B cell (primary cell): Measurements from ENCODE around the gene ARHGAP19. TPM values are rescaled to one million over a fixed set of nuclear protein-coding genes. Genes with fewer than 3 reads are reported as not detected.

ENCODE experiments used
- ATAC-seq: fragments of 200-7000 bp; cut with Tn5 transposase; one replicate; pipeline ENCODE4 v1.10.0; 2021; ENCODE audit warnings: low read depth, mild to moderate bottlenecking, moderate number of reproducible peaks, moderate library complexity
- CTCF ChIA-PET: fragments of 350-600 bp; sonication (Branson Sonifier 250); formaldehyde crosslinking; loops from one replicate; lab custom pipeline; 2021; ENCODE audit warnings: antibody characterized with exemption, inconsistent platforms; lab: Charles Lee
- POLR2A ChIA-PET: fragments of 350-600 bp; sonication (Branson Sonifier 250); formaldehyde crosslinking; loops from one replicate; lab custom pipeline; 2021; ENCODE audit warnings: antibody characterized with exemption; lab: Charles Lee
- DNase-seq: peaks from one replicate; pipeline ENCODE4 v3.0.0; 2013
- H2AFZ ChIP-seq: 2 replicates; pipeline ENCODE4 v1.6.1; 2012; ENCODE audit warnings: mild to moderate bottlenecking, low read depth, low read length; ENCODE audit not compliant: insufficient read depth, poor library complexity, severe bottlenecking
- H3K27ac ChIP-seq, 2 donors: 1 replicate in 1 of 2; 2 replicates in 1 of 2; pipeline ENCODE4 v1.5.1; 2012 to 2013; ENCODE audit warnings: low read length in 2 of 2, mild to moderate bottlenecking in 2 of 2, moderate library complexity in 1 of 2
- H3K27me3 ChIP-seq, 4 experiments: fragments of 200-600 bp in 1 of 4; sonication (generic) in 1 of 4; replicated peaks in 1 of 4; 1 replicate in 2 of 4; 2 replicates in 2 of 4; pipeline versions ENCODE4 v1.6.1 to v1.7.0; 2013 to 2016; ENCODE audit warnings: low read length in 3 of 4, mild to moderate bottlenecking in 2 of 4, mixed read lengths in 1 of 4, moderate library complexity in 1 of 4; ENCODE audit not compliant: insufficient read depth in 4 of 4, control insufficient read depth in 3 of 4; ENCODE audit errors: control extremely low read depth in 1 of 4
- H3K36me3 ChIP-seq, 2 experiments: replicated peaks in 1 of 2; 1 replicate in 1 of 2; 2 replicates in 1 of 2; pipeline versions ENCODE4 v1.6.1 to v1.7.1; 2013; ENCODE audit warnings: low read length in 1 of 2; ENCODE audit not compliant: insufficient read depth in 2 of 2, control insufficient read depth in 1 of 2; ENCODE audit errors: control extremely low read depth in 1 of 2, extremely low read depth in 1 of 2
- H3K4me1 ChIP-seq, 2 donors: fragments of 200-600 bp in 1 of 2; sonication (generic) in 1 of 2; 1 replicate in 1 of 2; 2 replicates in 1 of 2; pipeline versions ENCODE4 v1.5.1 to v1.6.1; 2013 to 2017; ENCODE audit warnings: low read length in 2 of 2; ENCODE audit not compliant: control insufficient read depth in 2 of 2, insufficient read depth in 2 of 2
- H3K4me2 ChIP-seq: replicated peaks from 2 replicates; pipeline ENCODE3; 2012; ENCODE audit warnings: mild to moderate bottlenecking, low read depth, low read length; ENCODE audit not compliant: poor library complexity, severe bottlenecking
- H3K4me3 ChIP-seq, 5 experiments: fragments of 200-600 bp in 1 of 5; sonication (generic) in 1 of 5; 1 replicate in 3 of 5; 2 replicates in 2 of 5; pipeline versions ENCODE4 v1.5.1 to v1.7.0; 2011 to 2016; ENCODE audit warnings: low read length in 4 of 5, mild to moderate bottlenecking in 4 of 5, low read depth in 2 of 5, control low read depth in 1 of 5, moderate library complexity in 1 of 5; ENCODE audit not compliant: insufficient read depth in 1 of 5; ENCODE audit errors: control extremely low read depth in 1 of 5, extremely low read depth in 1 of 5
- H3K79me2 ChIP-seq: fragments of 200-600 bp; sonication (generic); one replicate; pipeline ENCODE4 v1.6.0; 2016; ENCODE audit warnings: low read length; ENCODE audit not compliant: control insufficient read depth, insufficient read depth
- H3K9ac ChIP-seq: fragments of 200-600 bp; sonication (generic); 2 replicates; pipeline ENCODE4 v1.6.1; 2017; ENCODE audit warnings: mild to moderate bottlenecking, low read length, moderate library complexity
- H3K9me3 ChIP-seq, 3 donors: one replicate each; pipeline versions ENCODE4 v1.6.1 to v1.7.1; 2013; ENCODE audit warnings: low read length in 2 of 3; ENCODE audit not compliant: control insufficient read depth in 2 of 3, insufficient read depth in 1 of 3; ENCODE audit errors: control extremely low read depth in 1 of 3
- H4K20me1 ChIP-seq: 2 replicates; pipeline ENCODE4 v1.6.0; 2012; ENCODE audit warnings: mild to moderate bottlenecking, low read length; ENCODE audit not compliant: insufficient read depth, control insufficient read depth, poor library complexity, severe bottlenecking
- H3K27ac Mint-ChIP-seq: one replicate; pipeline ENCODE4 v1.8.0; 2021; ENCODE audit warnings: mixed read lengths
- H3K27me3 Mint-ChIP-seq: one replicate; pipeline ENCODE4 v1.8.0; 2021; ENCODE audit warnings: mixed read lengths
- H3K4me1 Mint-ChIP-seq: one replicate; pipeline ENCODE4 v1.8.0; 2021; ENCODE audit warnings: mixed read lengths
- H3K4me3 Mint-ChIP-seq: one replicate; pipeline ENCODE4 v1.8.0; 2021; ENCODE audit warnings: mixed read lengths
- H3K9me3 Mint-ChIP-seq: one replicate; pipeline ENCODE4 v1.8.0; 2022; ENCODE audit warnings: mixed read lengths; ENCODE audit not compliant: insufficient read depth
- CTCF ChIP-seq: fragments of 200-600 bp; IDR thresholded peaks from one replicate; pipeline ENCODE4 v1.8.0; 2022; ENCODE audit warnings: antibody characterized with exemption, mild to moderate bottlenecking
- EZH2 ChIP-seq: IDR thresholded peaks from 2 replicates; pipeline ENCODE4 v1.6.1; 2012; ENCODE audit warnings: borderline replicate concordance, low read depth, mild to moderate bottlenecking, moderate library complexity, low read length; ENCODE audit not compliant: insufficient read depth, poor library complexity, severe bottlenecking
- WGBS: methylation state at CpG from one replicate; pipeline ENCODE4 v1.1.5; 2013; ENCODE audit warnings: missing lambda C conversion rate; ENCODE audit not compliant: insufficient coverage; 5-methylcytosine and 5-hydroxymethylcytosine counted together
- intact Hi-C: fragments of 100-400 bp; cut with micrococcal nuclease; formaldehyde crosslinking; loops from one replicate; pipeline ENCODE4 v1.10.0; 2022
- polyA plus RNA-seq: library from polyadenylated mRNA; depleted of rRNA; stranded (reverse); fragments of >200 nt; gene quantifications from 2 replicates; pipeline ENCODE4 v1.2.3, GENCODE V29; 2012
- total RNA-seq, 2 donors: library from RNA; stranded (reverse); fragments of 120-200 nt in 1 of 2; gene quantifications; 1 replicate in 1 of 2; 2 replicates in 1 of 2; pipeline versions ENCODE4 v1.2.3 to v1.2.4, GENCODE V29; 2013 to 2022

The ARHGAP19 gene
- total and polyA plus RNA-seq, 2 donors (not counting 1 experiment from before 2014, with no cell fraction given), result 6.4 to 22.5 TPM

GRCh38 chr10:97196223-97197029 is 96.0 kb downstream of the ARHGAP19 start:
- DNase-seq, result peak; percentile 82
- peak overlapping the region; percentile 25 to 73 (median 59) for H3K4me3 ChIP-seq
- Mint-ChIP-seq H3K4me1 (peaks cover 30% of the 10 kb centered on the region), H3K27me3 (peaks cover 34% of the 10 kb centered on the region), H3K4me3 (peak overlapping the region; percentile 89), H3K9me3 (no peaks in the 10 kb centered on the region), H3K27ac (no peak overlapping the region)
- no peaks in the 10 kb centered on the region for H3K9me3 ChIP-seq
- no peaks in the 10 kb centered on the region for H3K36me3 ChIP-seq
- peak; percentile 76 for ATAC-seq
- no peaks in the 10 kb centered on the region for H4K20me1 ChIP-seq
- peak overlapping the region; percentile 69 for H3K9ac ChIP-seq
- peaks cover 0 to 30% (median 4%) of the 10 kb centered on the region in 4 experiments for H3K27me3 ChIP-seq
- ChIA-PET CTCF (interaction anchor here (1.0 to 11.3 kb wide), 12 partner anchors 8 to 159 kb away, joined by 3 to 140 read pairs (median 7); partner anchors contain the start of gene SLIT1), POLR2A (interaction anchor here (0.6 kb wide), 1 partner anchor 1461 kb away, joined by 4 read pairs; no protein-coding TSS in a partner anchor)
- TF ChIP-seq EZH2 (no peak), CTCF (peak; percentile 88)
- WGBS, result 4% methylated on average over 55 of the region's 56 CpGs
- H2AFZ ChIP-seq, result peak overlapping the region; percentile 84
- no peaks in the 10 kb centered on the region for H3K79me2 ChIP-seq
- peak overlapping the region; percentile 93 for H3K4me2 ChIP-seq
- H3K27ac ChIP-seq, result no peak overlapping the region
- intact Hi-C loops, result no loop called here
- H3K4me1 ChIP-seq, result peaks cover 29 to 38% of the 10 kb centered on the region in 2 donors
